Measurements from ENCODE around the gene RPH3AL.
"Not testable (repeated sequence)": the region's sequence is repeated elsewhere in the genome, so short reads cannot be mapped to it uniquely, and the experiment has no call there.

The RPH3AL gene

DNA sequence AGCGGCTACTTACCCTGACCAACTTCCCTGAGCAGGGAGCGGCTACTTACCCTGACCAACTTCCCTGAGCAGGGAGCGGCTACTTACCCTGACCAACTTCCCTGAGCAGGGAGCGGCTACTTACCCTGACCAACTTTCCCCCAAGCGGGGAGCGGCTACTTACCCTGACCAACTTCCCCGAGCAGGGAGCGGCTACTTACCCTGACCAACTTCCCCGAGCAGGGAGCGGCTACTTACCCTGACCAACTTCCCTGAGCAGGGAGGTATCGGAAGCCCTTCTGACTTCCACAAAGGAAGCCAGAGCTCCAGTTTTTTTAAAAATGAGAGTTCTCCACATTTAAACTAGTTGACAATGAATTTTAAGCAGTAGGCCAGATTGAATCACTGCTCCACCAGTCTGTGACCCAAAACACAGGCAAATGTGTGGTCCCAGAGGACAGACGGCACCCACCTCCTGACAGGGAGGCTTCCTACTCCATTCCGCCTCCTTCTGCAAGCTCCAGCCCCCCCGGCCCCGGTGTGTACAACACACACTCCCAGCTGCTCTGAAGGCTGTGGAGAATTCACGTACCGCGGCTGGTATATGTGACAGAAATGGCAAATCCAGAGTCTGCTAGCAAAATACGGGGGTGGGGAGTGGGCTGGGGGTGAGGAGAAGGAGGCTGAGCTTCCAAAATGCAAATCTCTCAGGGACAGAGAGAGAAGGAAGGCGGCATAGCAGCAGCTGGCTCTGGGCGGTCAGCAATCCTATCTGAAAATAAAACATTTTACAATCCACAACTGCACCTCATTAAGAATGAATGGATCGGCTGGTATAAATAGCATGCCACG is 118.2 kb downstream of the RPH3AL start:
- DNase-seq = not testable (repeated sequence)

DNA sequence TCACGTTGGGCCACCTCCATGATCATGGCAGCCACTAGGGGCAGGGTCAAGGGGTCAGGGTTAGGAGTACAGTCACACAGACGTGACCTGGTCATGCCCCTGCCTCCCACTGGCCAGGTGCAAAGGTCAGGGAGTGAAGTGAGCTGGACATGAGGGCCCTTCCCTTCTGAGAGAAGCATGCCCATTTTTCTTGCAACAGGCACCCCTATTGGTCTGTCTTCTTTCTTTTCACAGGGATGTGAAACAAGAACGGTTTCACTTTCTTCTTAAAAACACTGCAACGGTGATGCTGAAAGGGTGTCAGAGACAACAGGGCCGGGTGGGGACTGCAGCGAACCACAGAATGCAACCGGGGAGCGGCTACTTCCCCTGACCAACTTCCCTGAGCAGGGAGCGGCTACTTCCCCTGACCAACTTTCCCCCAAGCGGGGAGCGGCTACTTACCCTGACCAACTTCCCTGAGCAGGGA is 119.1 kb downstream of the RPH3AL start:
- DNase-seq = no peak

- DNase-seq = no peak
Measured at GRCh38 chr17:231966-232807, 120.4 kb downstream of the RPH3AL start.

DNA sequence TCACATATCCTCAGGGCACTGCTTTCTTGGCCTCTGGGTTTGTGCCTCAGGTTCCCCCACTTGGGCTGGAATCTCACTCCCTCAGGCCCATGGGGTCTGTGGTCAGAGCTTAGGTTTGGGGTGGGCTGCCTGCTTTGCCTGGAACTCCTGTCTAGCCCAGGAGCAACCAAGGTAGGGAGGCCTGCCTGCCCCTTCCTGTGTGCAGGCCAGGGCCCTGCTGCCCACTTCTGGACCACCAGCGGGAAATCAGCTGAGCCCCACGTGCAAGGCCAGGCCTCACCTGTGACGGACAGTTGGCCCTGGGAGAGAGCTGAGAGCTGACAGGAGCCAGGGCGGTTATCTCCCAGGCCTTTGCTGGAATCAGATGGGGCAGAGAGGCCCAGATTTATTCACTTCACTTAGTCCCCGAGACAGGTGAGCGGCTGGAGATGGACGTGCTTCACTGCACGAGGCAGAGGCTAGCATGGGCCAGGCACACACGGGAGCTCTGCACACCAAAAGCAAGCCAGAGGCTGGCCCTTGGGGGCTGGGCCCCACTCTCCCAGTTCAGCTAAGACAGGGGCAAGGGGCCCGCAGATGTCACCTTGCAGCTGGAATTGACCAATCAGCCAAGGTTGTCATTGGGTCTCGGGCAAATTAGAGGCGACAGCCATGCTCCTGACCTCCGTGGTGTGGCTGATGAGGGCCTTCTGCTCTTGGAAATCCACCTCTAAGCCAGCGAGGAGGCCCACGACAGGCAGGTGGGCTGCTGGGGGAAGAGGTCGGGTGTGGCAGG is 121.2 kb downstream of the RPH3AL start:
- no peak for DNase-seq

DNA sequence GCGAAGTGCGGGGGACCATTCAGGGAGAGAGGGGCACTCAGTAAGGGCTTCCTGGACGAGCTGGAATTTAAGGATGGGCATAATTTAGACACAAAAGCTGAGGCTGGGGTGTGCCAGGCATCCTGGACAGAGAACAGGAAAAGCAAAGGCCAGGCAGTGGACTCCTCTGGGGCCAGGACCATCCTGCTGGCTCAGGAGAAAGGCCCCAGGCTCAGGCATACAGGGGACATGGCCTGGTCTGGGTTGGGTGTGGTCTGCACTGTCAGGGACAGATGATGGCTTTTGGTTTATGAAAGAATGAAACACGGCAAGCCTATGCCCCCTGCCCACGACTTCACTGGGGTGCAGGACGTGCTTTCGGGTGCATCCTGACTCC is 122.2 kb downstream of the RPH3AL start:
- no peak for DNase-seq

DNA sequence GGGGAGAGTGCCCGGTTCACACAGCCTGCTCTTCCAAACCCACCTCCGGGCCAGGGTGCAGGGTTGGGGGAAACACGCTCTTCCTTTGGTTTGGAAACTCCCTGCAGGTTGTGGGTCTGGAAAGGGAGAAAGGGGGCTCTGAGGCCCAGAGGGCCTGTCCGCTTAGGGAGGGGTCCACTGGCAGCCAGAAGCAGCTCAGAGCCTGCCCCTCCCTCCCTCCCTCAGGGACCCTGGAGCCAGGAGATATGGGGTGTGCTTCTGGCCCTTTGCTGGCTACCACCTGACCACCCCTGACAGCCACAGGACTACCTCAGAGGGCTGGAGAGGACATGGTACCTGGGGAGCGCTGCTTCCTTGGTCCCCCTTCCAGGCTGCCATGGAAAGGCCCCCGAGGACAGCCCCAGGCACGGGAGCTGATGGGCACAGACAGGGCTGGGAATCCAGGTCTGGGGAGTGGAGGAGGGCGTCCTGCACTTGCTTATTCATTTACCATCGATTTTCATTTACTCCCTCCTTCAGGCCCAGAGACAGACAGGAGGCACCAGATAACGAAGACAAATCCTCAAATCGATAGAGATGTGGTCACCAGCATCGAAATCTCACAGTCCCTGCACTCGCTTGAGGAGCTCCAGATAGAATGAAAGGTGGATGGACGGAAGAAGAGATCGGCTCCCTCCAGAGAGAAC is 122.8 kb downstream of the RPH3AL start:
- DNase-seq = no peak

- DNase-seq = no peak
Measured at GRCh38 chr17:228951-229708, 123.5 kb downstream of the RPH3AL start.

DNA sequence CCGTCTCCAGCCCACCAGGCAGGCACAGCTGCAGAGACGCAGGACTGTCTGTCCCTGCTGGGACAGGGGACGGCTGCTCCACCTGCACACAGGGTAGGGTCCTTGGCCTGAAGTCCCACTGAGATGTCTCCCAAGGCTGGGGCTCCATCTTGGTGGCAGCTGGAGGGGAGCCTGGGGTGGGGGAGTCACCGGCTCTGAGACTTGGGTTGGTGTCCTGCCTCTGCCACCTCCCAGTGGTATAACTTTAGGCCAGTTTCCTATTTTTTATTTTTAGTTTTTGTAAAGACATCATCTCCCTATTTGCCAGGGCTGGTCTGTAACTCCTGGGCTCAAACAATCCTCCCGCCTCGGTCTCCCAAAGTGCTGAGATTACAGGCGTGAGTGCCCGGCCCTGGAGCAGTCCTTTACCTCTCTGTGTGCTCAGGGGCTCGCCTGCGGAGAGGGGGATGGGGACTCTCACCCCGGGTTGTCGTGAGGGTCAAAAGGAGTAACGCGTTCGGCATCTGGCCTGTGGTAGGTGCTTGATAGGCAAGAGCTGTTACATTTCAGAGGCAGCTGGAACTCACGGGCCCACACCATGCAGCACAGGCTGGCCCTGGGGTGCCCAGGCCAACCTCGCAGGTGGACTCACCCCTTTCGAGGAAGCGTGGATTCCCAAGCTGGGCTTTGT is 124.5 kb downstream of the RPH3AL start:
- no peak for DNase-seq

DNA sequence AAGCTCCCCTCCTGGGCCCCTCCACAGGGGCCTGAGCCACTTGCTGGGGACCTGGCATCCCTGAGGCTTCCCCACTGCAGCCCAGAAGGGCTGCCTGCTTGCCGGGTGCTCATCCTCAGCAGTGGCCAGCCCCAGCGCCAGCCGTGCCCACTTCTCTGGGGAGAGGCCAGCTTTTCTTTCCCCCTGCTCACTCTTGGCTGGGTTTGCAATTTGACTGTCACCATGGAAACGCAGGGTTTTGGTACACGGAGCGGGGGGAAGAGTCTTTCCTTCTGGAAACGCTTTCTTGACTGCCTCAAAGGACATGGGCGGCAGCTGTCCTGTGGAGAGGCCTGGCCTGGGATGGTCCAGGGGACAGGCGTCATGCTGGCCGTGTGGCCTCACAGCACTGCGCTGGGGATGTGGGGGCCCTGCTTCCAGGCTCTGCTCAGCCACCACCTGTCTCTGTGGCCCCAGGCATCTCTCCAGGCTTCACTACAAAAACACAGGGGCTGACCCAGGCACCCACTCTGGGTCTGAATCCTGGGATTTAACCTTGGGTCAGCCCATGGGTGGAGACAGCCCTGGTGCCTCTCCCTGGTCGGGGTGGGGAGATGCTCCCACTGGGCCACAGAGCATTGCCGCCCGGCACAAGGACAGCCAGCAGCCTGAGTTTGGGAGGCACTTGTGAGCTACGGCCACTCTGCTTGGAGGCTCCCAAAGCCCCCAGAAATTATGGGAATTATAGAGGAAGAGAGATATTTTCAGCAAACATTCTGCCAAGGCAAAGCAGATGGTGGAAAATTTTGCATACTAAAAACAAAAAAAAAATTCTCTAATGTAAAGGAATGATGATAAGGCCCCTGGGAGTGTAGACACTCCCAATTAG is 125.3 kb downstream of the RPH3AL start:
- no peak for DNase-seq

DNA sequence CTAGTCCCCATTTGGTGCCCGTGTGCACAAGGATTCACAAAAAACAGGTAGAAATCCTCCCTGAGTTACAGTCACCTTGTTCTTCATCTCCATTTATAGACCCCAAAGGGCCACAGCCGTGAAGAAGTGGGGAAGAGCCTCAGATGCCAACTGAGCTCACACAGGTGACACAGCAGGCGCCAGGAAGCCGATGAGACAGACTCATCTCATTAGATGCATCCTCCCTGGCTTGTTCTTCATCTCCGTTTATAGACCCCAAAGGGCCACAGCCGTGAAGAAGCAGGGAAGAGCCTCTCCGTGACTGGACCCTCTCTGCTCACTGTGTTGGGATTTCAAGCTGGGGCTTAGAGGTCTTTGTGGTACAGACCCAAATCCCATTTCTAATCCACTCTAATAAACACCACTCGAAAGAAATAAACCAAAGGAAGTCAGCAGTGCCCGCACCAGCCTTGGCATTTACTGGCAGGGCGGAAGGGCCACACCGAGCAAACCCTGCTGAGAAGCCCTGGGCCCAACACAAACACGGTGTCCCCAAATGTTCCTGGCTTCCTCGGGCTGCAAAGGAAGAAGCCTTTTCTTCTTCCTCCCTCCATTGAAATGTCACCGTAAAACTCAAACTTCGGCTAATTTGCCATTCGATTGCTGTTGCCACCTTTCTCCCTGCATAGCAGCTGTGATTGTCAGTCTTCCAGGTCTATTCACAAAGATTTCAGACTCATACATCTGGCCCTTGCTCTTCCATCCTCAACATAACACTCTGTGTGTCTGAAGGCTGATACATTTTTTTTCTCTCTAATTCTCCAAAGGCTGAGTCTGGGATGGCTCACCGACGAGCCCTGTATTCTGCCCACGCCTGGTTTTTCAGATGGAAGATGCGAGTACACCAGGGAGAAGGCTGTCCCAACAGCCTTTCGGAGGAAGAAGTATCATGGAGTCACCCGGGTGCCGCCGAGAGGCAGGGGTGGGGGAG is 126.2 kb downstream of the RPH3AL start:
- no peak for DNase-seq

DNA sequence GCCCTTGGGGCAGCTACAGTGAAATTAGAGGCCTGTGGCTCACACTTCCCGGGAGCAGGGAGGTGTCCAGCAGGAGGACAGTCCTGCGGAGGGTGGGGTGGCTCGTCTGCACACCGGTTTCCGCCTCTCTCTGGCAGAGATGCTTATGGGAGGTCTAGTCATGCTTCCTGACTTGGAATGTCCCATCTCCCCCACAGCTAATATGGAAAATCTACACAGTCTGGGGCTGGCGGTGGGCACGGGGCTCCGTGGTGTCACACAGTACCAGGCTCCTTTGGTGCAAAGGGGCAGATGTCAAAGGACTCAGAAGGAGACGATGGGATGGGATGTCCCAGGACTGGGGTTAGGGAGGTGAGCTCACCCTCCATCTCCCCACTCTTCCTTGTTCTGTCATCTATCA is 127.1 kb downstream of the RPH3AL start:
- no peak for DNase-seq

GRCh38 chr17:224576-224975 is 128.0 kb downstream of the RPH3AL start:
- DNase-seq = not testable (repeated sequence)

DNA sequence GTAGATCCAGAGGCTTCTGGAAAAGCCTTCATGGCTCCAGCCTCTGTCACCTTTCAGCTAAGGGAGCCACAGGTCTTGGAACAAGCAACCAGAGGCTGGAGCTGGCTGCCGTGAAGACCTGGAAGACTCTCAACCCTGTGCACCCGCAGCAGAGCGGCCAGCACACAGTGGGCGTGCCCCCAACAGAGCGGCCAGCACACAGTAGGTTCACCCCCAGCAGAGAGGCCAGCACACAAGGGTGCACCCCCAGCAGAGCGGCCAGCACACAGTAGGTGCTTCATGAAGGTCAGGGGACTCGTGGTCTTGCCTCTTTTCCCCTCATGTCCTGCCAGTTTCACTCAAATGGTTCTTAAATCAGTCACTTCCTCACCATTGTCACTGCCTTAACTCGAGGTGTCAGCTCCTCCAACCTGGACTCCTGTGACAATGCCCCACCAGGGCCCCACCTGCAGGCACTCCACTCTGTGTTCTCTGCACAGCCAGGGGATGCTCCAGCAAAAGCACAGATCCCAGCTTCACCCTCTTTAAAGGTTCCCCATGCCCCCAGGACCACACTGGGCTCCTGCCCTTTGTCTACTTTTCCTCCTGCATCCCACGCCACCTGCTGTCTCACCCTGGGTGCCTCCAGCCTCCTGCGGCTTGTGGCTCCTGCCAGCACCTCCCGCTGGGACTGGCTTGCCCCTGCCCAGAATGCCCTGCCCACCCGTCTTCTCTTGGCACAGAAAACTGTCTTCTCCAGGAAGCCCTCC is 128.7 kb downstream of the RPH3AL start:
- no peak for DNase-seq

- no peak for DNase-seq
Measured at GRCh38 chr17:222172-222571, 130.4 kb downstream of the RPH3AL start.

DNA sequence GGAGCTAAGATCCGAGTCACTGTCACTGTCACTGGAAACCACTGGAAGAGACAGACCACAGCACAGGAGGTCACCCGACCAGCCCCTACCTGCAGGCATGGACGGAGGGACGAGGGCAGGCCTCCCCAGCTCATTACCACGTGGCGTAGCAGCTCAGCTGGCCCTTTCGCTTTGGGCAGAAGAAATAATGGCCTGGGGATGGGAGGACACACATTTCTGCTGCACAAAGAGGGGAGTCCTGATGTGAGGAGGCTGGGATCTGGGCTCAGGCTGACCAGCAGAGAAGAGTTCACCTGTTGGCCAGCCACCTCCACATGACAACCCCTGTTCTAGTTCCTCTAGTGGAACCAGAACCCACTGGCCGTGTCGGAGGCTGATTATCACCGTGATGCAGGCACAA is 132.9 kb downstream of the RPH3AL start:
- DNase-seq = no peak

- no peak for DNase-seq
Measured at GRCh38 chr17:218432-219110, 134.0 kb downstream of the RPH3AL start.

GRCh38 chr17:216625-217024 is 136.0 kb downstream of the RPH3AL start:
- no peak for DNase-seq
